ENCODE results near the gene ZG16.
"Not testable (repeated sequence)": the region's sequence is repeated elsewhere in the genome, so short reads cannot be mapped to it uniquely, and the experiment has no call there.

Gene ZG16

GRCh38 chr16:29753516-29753915 lies 24.5 kb upstream of the ZG16 start:
- FAIRE-seq = no peak

DNA sequence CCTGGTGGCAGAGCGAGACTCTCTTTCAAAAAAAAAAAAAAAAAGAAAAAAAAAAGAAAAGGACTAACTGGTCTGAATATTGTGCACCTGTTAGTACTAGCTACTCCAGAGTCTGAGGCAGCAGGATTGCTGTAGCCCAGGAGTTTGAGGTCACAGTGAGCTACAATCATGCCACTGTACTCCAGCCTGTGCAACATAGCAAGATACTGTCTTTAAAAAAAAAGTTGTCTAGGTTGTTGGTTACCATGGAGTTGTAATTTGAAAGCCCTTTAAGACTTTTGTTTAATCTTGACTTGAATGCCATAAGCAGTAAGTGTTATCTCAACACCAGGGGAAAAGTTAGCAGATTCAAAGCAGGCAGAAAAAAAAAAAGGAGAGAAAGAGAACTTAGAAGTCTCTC lies 21.4 kb upstream of the ZG16 start:
- FAIRE-seq = no peak

- FAIRE-seq = not testable (repeated sequence)
Observed at GRCh38 chr16:29757086-29757485, 21.0 kb upstream of the ZG16 start.

- no peak for FAIRE-seq
Observed at GRCh38 chr16:29757950-29758466, 20.0 kb upstream of the ZG16 start.

- FAIRE-seq = no peak
Observed at GRCh38 chr16:29760567-29761279, 17.3 kb upstream of the ZG16 start.

- FAIRE-seq = not testable (repeated sequence)
Observed at GRCh38 chr16:29761280-29761651, 16.8 kb upstream of the ZG16 start.

GRCh38 chr16:29761882-29762281 lies 16.2 kb upstream of the ZG16 start:
- no peak for FAIRE-seq

DNA sequence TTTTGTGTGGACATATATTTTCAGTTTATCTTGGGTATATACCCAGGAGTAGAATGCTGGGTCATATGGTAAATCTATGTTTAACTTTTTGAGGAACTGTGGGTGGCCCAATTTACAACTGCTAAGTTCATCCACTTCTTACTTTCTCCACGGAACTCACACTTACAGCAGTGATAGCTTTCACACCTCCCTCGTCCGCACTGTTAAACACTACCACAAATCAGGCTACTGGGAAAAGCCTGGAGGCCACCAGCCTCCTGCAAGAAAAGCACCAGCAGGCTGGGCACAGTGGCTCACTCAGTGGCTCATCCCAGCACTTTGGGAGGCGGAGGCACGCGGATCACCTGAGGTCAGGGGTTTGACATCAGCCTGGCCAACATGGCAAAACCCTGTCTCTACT lies 14.7 kb upstream of the ZG16 start:
- FAIRE-seq = no peak

- no peak for FAIRE-seq
Observed at GRCh38 chr16:29765167-29766032, 12.7 kb upstream of the ZG16 start.

- no peak for FAIRE-seq
Observed at GRCh38 chr16:29766571-29766970, 11.5 kb upstream of the ZG16 start.

DNA sequence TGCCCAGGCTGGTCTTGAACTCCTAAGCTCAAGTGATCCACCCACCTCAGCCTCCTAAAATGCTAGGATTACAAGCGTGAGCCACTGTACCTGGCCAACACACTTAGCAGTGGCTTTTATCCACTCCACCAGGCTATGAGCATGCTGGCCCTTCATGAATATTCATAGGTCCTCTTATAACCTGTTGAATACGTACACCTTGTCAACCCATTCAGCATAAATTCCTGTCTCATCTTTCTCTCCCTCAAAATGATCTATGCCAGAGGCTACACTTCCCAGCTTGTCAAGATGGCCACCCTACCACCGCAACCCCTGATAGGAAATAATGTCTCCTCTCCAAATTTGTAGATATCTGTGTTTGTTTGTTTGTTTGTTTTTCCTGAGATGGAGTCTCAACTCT lies 11.0 kb upstream of the ZG16 start:
- no peak for FAIRE-seq

DNA sequence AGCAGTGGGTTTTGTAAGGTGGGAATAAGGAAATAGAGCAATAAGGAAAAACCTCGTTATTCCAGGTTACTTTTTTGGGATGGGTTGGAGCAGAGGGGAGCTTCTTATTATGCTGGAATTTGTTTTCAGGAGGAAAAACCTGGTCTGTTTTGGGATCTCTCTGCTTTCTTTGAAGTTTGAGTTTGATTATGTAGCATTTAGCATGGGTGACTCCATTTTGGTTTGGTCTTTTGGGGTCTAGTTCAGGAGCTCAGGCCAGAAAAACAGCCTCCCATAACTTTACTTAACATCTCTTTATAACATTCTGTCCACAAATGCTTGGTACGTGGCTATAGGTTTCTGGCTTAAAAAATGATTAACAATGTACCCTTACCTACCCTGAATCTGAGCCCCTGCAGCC lies 8.5 kb upstream of the ZG16 start:
- FAIRE-seq = no peak

DNA sequence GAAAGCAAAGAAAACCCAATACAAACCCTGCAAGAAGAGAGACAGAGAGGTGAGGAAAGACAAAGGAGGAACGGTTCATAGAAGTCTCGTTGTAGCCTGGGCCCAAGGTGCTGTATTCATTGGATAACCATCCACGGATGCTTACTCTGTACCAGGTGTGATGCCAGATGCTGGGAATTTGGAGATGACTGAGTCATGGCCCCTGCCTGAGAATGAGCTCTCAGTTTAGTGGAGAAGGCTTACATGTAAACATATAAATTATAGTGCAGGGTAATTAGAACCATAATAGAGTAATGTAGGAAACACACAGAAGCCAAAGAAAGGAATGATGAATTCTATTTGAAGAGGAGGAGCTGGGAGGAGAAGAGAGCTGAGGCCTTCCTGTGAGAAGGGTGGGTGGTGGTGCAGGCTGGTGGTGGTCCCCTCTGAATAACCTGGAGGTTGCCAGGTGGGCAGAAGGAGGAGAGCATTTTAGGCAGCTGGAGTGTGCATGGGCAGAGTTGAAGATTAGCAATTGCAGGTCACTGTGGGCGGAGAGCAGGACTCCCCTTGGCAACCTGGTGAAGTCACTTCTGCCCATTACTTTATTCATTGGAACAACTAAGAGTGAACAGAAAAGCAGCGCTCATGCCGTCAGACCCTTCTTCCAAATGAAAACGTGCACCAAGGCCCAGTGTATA lies 7.7 kb upstream of the ZG16 start:
- no peak for FAIRE-seq

GRCh38 chr16:29772330-29772729 lies 5.7 kb upstream of the ZG16 start:
- not testable (repeated sequence) for FAIRE-seq

DNA sequence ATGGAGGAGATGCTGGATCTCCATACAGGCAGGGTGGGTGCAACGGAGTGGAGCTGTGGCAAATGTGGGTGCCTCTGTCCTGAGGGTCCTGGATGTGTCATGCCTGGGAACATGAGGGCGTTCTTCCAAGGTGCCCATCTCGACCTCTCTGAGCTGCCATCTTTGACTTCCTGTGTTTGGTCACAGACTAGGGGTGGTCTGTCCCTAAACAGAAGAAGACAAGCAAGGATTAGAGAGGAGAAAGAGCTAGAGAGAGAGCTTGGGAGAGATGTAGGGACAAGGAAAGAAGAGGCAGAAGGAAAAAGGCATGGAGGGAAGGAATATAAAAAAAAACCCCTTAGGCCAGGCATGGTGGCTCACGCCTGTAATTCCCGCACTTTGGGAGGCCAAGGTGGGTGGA lies 3.3 kb upstream of the ZG16 start:
- no peak for FAIRE-seq

DNA sequence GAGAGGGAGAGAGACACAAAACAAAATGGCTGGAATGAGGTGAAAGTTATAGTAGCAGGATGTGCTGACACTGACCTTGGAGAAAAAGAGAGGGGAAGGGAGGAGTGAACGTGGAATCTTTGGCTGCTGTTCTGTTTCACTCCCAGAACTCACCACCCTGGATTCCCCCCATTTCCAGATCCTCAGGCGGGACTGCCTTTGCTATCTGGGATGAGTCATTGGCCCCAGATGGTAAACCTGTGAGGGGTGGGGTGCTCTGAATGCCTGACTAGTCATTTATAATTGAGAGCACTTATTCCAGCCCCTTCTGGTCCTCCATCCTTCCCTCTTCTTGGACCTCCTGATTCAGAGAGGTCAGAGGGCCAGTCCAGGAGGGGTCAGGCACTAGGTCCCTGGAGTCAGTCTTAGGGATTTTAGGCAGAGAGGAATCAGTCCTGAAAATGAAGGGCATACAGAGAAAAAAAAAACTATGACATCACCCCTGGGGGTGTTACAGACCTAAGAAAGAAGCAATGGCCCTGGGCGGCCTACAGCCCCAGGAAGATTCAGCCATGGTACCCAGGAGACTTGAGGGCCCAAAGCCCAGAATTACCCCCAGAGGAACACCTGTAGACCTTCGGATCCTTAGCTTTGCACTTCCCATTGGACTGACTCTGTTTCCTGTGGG lies 2.2 kb upstream of the ZG16 start:
- FAIRE-seq = no peak

GRCh38 chr16:29779474-29779873 lies 1.4 kb downstream of the ZG16 start:
- no peak for FAIRE-seq

GRCh38 chr16:29783094-29783953 lies 5.3 kb downstream of the ZG16 start:
- not testable (repeated sequence) for FAIRE-seq

DNA sequence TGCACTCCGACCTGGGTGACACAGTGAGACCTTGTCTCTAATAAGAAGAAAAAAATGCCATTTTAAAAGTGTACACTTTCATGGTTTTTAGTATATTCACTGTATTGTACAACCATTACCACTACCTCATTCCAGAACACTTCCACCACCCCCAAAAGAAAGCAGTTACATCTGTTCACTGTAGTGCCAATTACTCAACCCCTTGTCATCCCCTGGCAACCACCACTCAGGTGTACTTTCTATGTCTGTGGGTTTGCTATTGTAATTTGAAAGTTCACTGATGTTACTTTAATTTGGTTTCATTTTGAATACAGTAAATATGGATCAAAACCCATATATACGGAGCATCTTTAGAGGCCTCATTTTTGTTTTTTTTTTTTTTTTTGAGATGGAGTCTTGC lies 6.1 kb downstream of the ZG16 start:
- no peak for FAIRE-seq

DNA sequence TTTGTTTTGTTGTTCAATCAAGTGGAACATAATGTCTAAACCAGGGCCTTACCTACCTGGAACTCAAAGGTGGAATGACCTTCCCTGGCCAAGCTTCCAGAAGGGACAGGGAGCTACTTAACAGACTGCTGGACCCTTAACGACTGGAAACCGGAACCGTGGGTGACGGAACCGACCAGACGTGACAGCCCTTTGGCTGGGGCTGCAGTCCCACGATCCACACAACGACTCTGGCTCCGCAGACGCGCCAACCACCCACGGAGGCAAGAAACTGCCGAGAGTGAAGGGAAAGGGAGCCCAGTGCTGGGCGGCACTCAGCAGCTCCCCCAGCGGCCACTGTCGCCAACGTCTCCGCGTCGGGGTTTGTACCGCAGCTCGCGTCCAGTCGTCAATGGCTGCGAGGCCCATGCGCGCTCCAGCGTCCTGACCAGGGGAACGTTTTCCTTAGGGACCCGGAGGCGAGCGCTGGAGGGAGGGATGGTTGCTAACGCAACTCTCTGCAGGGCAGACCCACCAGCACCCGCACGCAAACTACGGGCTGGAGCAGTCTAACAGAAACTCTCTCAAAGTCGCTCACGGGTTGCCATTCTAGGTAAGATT lies 6.9 kb downstream of the ZG16 start:
- FAIRE-seq = no peak

DNA sequence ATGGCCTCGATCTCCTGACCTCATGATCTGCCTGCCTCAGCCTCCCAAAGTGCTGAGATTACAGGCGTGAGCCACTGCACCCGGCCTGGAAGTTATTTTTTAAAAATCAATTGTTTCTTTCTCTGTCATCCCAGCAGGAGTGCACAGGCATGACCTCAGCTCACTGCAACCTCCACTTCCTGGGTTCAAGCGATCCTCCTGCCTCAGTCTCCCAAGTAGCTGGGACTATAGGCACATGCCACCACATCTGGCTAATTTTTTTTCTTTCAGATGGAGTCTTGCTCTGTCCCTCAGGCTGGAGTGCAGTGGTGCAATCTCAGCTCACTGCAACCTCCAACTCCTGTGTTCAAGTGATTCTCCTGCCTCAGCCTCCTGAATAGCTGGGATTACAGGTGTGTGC lies 9.1 kb downstream of the ZG16 start:
- not testable (repeated sequence) for FAIRE-seq

DNA sequence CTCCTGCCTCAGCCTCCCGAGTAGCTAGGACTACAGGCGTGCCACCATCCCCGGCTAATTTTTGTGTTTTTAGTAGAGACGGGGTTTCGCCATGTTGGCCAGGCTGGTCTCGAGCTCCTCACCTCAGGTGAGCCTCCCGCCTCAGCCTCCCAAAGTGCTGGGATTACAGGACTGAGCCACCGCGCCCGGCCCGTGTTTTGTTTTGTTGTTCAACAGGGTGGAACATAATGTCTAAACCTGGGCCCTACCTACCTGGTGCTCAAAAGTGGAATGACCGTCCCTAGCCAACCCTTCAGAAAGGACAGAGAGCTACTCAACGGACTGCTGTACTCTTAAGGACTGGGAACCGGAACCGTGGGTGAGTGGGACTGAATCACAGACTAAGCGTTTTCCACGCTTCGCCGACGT lies 11.7 kb downstream of the ZG16 start:
- no peak for FAIRE-seq
